Smooth muscle cell (in vitro differentiated cells): ENCODE data around the gene BLTP2. TPM values are rescaled to one million over a fixed set of nuclear protein-coding genes. Genes with fewer than 3 reads are reported as not detected.

Experiments used
- DNase-seq: peaks from one replicate; lab custom pipeline; 2025; ENCODE audit not compliant: unreplicated experiment; lab: John Stamatoyannopoulos, UW
- H2AFZ ChIP-seq: fragments of 200-600 bp; sonication (generic); 2 replicates; pipeline ENCODE4 v1.6.0; 2016; ENCODE audit warnings: antibody characterized with exemption, low read depth, mild to moderate bottlenecking
- H3F3A ChIP-seq: fragments of 200-600 bp; sonication (generic); 2 replicates; pipeline ENCODE4 v1.6.0; 2017; ENCODE audit warnings: antibody characterized with exemption, low read depth
- H3K27ac ChIP-seq: fragments of 200-600 bp; sonication (generic); 2 replicates; pipeline ENCODE4 v1.5.1; 2016; ENCODE audit warnings: low read depth, mild to moderate bottlenecking
- H3K27me3 ChIP-seq: fragments of 200-600 bp; sonication (generic); 2 replicates; pipeline ENCODE4 v1.6.1; 2016; ENCODE audit warnings: low read depth, mild to moderate bottlenecking
- H3K36me3 ChIP-seq: fragments of 200-600 bp; sonication (generic); 2 replicates; pipeline ENCODE4 v1.5.1; 2016; ENCODE audit warnings: low read depth
- H3K4me1 ChIP-seq: fragments of 200-600 bp; sonication (generic); 2 replicates; pipeline ENCODE4 v1.5.1; 2016; ENCODE audit warnings: low read depth
- H3K4me2 ChIP-seq: fragments of 200-600 bp; sonication (generic); 2 replicates; pipeline ENCODE4 v1.6.0; 2016; ENCODE audit warnings: mild to moderate bottlenecking
- H3K4me3 ChIP-seq: fragments of 200-600 bp; sonication (generic); 2 replicates; pipeline ENCODE4 v1.5.1; 2016; ENCODE audit warnings: mild to moderate bottlenecking
- H3K79me2 ChIP-seq: fragments of 200-600 bp; sonication (generic); 2 replicates; pipeline ENCODE4 v1.6.0; 2016; ENCODE audit warnings: low read depth, mild to moderate bottlenecking
- H3K9ac ChIP-seq: fragments of 200-600 bp; sonication (generic); 2 replicates; pipeline ENCODE4 v1.6.0; 2016; ENCODE audit warnings: low read depth
- H3K9me3 ChIP-seq: fragments of 200-600 bp; sonication (generic); replicated peaks from 2 replicates; pipeline ENCODE4 v1.5.1; 2016; ENCODE audit warnings: low read depth
- H4K20me1 ChIP-seq: fragments of 200-600 bp; sonication (generic); 2 replicates; pipeline ENCODE4 v1.6.0; 2016; ENCODE audit warnings: low read depth
- WGBS: methylation state at CpG from one replicate; pipeline ENCODE4 v1.1.7; 2016; ENCODE audit warnings: low lambda C conversion rate; 5-methylcytosine and 5-hydroxymethylcytosine counted together
- polyA plus RNA-seq: library from polyadenylated mRNA; unstranded; fragments of >200 nt; fragmentation: Nextera tagmentation; extraction: Ambion mirVana; gene quantifications from 2 replicates; pipeline ENCODE4 v1.2.1, GENCODE V29; 2016
- total RNA-seq: library from RNA; depleted of rRNA; stranded (reverse); fragments of >200 nt; gene quantifications from 2 replicates; pipeline ENCODE4 v1.2.3, GENCODE V29; 2014
- TF ChIP-seq, protein P1 (sequence below): fragments of 200-600 bp; sonication (generic); IDR thresholded peaks from 2 replicates; pipeline ENCODE4 v1.5.1; 2017; ENCODE audit warnings: borderline replicate concordance, mild to moderate bottlenecking, antibody characterized with exemption; ENCODE audit not compliant: insufficient read depth, poor library complexity, severe bottlenecking

The BLTP2 gene
- total and polyA plus RNA-seq, 2 experiments from 2014 or later: 37.1 to 63.5 TPM

- peak within 1 kb of the TSS; percentile 92 for H3K9ac ChIP-seq
- under 1% methylated on average over 44 of the region's 44 CpGs for WGBS
- peak; percentile 82 for DNase-seq
- TF ChIP-seq, protein P1, sequence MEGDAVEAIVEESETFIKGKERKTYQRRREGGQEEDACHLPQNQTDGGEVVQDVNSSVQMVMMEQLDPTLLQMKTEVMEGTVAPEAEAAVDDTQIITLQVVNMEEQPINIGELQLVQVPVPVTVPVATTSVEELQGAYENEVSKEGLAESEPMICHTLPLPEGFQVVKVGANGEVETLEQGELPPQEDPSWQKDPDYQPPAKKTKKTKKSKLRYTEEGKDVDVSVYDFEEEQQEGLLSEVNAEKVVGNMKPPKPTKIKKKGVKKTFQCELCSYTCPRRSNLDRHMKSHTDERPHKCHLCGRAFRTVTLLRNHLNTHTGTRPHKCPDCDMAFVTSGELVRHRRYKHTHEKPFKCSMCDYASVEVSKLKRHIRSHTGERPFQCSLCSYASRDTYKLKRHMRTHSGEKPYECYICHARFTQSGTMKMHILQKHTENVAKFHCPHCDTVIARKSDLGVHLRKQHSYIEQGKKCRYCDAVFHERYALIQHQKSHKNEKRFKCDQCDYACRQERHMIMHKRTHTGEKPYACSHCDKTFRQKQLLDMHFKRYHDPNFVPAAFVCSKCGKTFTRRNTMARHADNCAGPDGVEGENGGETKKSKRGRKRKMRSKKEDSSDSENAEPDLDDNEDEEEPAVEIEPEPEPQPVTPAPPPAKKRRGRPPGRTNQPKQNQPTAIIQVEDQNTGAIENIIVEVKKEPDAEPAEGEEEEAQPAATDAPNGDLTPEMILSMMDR: no peak
- H2AFZ ChIP-seq: peak within 1 kb of the TSS; percentile 78
- H3K27me3 ChIP-seq: no peaks in the 10 kb centered on the region
- H3K27ac ChIP-seq: peak within 1 kb of the TSS; percentile 92
- H3K9me3 ChIP-seq: no peaks in the 10 kb centered on the region
- peaks cover 9% of the 10 kb centered on the region for H3F3A ChIP-seq
- no peaks in the 10 kb centered on the region for H3K36me3 ChIP-seq
- peaks cover 7% of the 10 kb centered on the region for H3K79me2 ChIP-seq
- peaks cover 12% of the 10 kb centered on the region for H3K4me1 ChIP-seq
- H3K4me3 ChIP-seq: peak within 1 kb of the TSS; percentile 74
- peak within 1 kb of the TSS; percentile 85 for H3K4me2 ChIP-seq
- H4K20me1 ChIP-seq: no peaks in the 10 kb centered on the region
Observed at GRCh38 chr17:28598799-28599310, 46.1 kb downstream of the BLTP2 start, which contains the start of gene SPAG5. Gene SPAG5 (minus strand): TSS chr17:28599025. CDS start chr17:28598946, 79 bp downstream.

GRCh38 chr17:28598389-28598788, 46.6 kb downstream of the BLTP2 start:
- H3K36me3 ChIP-seq: no peaks in the 10 kb centered on the region
- H3K4me1 ChIP-seq: peaks cover 12% of the 10 kb centered on the region
- TF ChIP-seq, protein P1: no peak
- no peaks in the 10 kb centered on the region for H3K27me3 ChIP-seq
- H3K4me2 ChIP-seq: peak overlapping the region; percentile 85
- peaks cover 7% of the 10 kb centered on the region for H3K79me2 ChIP-seq
- WGBS: 6% methylated on average over 16 of the region's 17 CpGs
- no peak overlapping the region for H3K27ac ChIP-seq
- peak overlapping the region; percentile 92 for H3K9ac ChIP-seq
- H2AFZ ChIP-seq: peak overlapping the region; percentile 78
- peaks cover 9% of the 10 kb centered on the region for H3F3A ChIP-seq
- no peaks in the 10 kb centered on the region for H3K9me3 ChIP-seq
- DNase-seq: no peak
- H4K20me1 ChIP-seq: no peaks in the 10 kb centered on the region
- peak overlapping the region; percentile 74 for H3K4me3 ChIP-seq

DNA sequence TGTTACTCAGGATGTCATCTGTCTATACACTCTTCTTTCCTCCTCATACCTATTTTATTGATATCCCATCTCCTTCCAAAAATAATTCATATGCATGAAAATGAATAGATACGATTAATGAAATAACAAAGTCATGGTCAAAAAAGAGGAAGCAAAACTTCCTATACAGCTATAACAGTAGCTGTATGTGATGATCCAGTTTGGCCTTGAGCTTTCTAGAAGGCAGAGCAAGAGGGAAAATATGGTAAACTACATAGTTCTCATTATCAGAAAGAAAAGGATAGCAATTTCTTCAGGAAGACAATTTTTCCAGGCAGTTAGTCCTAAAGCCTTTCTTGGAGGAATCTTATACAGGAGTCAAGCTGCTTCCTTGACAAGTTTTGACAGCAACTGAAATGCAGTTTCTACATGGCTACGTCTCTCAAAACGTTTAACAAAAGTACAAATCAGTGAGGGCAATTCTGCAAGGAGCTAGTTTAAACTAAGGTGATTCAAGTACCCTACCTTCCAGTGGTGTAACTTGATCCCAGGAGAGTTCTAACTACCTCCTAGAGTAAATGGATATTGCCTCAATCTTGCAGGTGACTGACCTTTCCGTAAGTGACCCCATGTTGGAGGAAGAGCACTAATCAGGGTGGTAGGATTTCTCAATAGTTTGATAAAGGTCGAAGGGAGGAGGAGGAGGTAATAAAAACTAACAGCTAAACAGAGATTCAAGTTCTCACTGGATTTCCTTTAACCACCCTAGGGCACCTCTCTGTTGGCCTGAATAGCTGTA, 47.2 kb downstream of the BLTP2 start:
- H3K36me3 ChIP-seq: no peaks in the 10 kb centered on the region
- H2AFZ ChIP-seq: no peak overlapping the region
- no peaks in the 10 kb centered on the region for H3K9me3 ChIP-seq
- peaks cover 9% of the 10 kb centered on the region for H3F3A ChIP-seq
- H4K20me1 ChIP-seq: no peaks in the 10 kb centered on the region
- peaks cover 12% of the 10 kb centered on the region for H3K4me1 ChIP-seq
- H3K4me2 ChIP-seq: peak overlapping the region; percentile 85
- no peak for DNase-seq
- H3K4me3 ChIP-seq: peak overlapping the region; percentile 74
- no peak overlapping the region for H3K9ac ChIP-seq
- 64% methylated on average over 5 of the region's 5 CpGs for WGBS
- H3K79me2 ChIP-seq: peaks cover 7% of the 10 kb centered on the region
- H3K27ac ChIP-seq: no peak overlapping the region
- TF ChIP-seq, protein P1: no peak
- H3K27me3 ChIP-seq: no peaks in the 10 kb centered on the region

Other genes with a start within 250 kb of the BLTP2 start
- gene SLC46A1, start 238.9 kb downstream of the BLTP2 start, total RNA-seq: 5.1 and 20.9 TPM in 2 replicates
- gene SLC46A1, start 238.9 kb downstream of the BLTP2 start, polyA plus RNA-seq: 7.0 and 10.3 TPM in 2 replicates
- not detected in 2 replicates for gene SLC13A2, start 171.5 kb downstream of the BLTP2 start, total RNA-seq
- gene SLC13A2, start 171.5 kb downstream of the BLTP2 start, polyA plus RNA-seq: not detected in 2 replicates
- 0.36 TPM in 1 of 2 replicates, not detected in the other for gene FOXN1, start 138.8 kb downstream of the BLTP2 start, total RNA-seq
- not detected in 2 replicates for gene FOXN1, start 138.8 kb downstream of the BLTP2 start, polyA plus RNA-seq
- gene UNC119, start 92.5 kb downstream of the BLTP2 start, total RNA-seq: 46.9 and 48.3 TPM in 2 replicates
- gene UNC119, start 92.5 kb downstream of the BLTP2 start, polyA plus RNA-seq: 35.9 and 40.2 TPM in 2 replicates
- 27.4 and 61.3 TPM in 2 replicates for gene PIGS, start 73.6 kb downstream of the BLTP2 start, total RNA-seq
- 69.2 and 75.4 TPM in 2 replicates for gene PIGS, start 73.6 kb downstream of the BLTP2 start, polyA plus RNA-seq
- 72.6 and 106 TPM in 2 replicates for gene ALDOC, start 68.3 kb downstream of the BLTP2 start, total RNA-seq
- gene ALDOC, start 68.3 kb downstream of the BLTP2 start, polyA plus RNA-seq: 61.7 and 71.5 TPM in 2 replicates
- 13.9 and 21.3 TPM in 2 replicates for gene SPAG5, start 46.1 kb downstream of the BLTP2 start, total RNA-seq
- 19.8 and 23.7 TPM in 2 replicates for gene SPAG5, start 46.1 kb downstream of the BLTP2 start, polyA plus RNA-seq
- 2.2 and 3.8 TPM in 2 replicates for gene RSKR, start 31.0 kb downstream of the BLTP2 start, total RNA-seq
- gene RSKR, start 31.0 kb downstream of the BLTP2 start, polyA plus RNA-seq: 2.0 and 2.3 TPM in 2 replicates
- gene SDF2, start 16.7 kb upstream of the BLTP2 start, total RNA-seq: 78.8 and 88.6 TPM in 2 replicates
- gene SDF2, start 16.7 kb upstream of the BLTP2 start, polyA plus RNA-seq: 87.9 and 96.5 TPM in 2 replicates
- gene SUPT6H, start 17.0 kb upstream of the BLTP2 start, total RNA-seq: 48.5 and 64.0 TPM in 2 replicates
- 22.4 and 26.1 TPM in 2 replicates for gene SUPT6H, start 17.0 kb upstream of the BLTP2 start, polyA plus RNA-seq
- 1.9 and 3.0 TPM in 2 replicates for gene PROCA1, start 66.7 kb upstream of the BLTP2 start, total RNA-seq
- gene PROCA1, start 66.7 kb upstream of the BLTP2 start, polyA plus RNA-seq: 1.8 and 3.0 TPM in 2 replicates
- gene RAB34, start 72.7 kb upstream of the BLTP2 start, total RNA-seq: 141 and 208 TPM in 2 replicates
- gene RAB34, start 72.7 kb upstream of the BLTP2 start, polyA plus RNA-seq: 256 and 289 TPM in 2 replicates
- gene RPL23A, start 74.8 kb upstream of the BLTP2 start, total RNA-seq: 626 and 629 TPM in 2 replicates
- gene RPL23A, start 74.8 kb upstream of the BLTP2 start, polyA plus RNA-seq: 1,149 and 1,234 TPM in 2 replicates
- 14.7 and 21.9 TPM in 2 replicates for gene TLCD1, start 81.1 kb upstream of the BLTP2 start, total RNA-seq
- 11.2 and 15.6 TPM in 2 replicates for gene TLCD1, start 81.1 kb upstream of the BLTP2 start, polyA plus RNA-seq
- gene NEK8, start 83.6 kb upstream of the BLTP2 start, total RNA-seq: 1.2 and 2.8 TPM in 2 replicates
- 4.6 TPM in 2 replicates for gene NEK8, start 83.6 kb upstream of the BLTP2 start, polyA plus RNA-seq
- 82.1 and 97.0 TPM in 2 replicates for gene TRAF4, start 98.9 kb upstream of the BLTP2 start, total RNA-seq
- 47.5 and 55.2 TPM in 2 replicates for gene TRAF4, start 98.9 kb upstream of the BLTP2 start, polyA plus RNA-seq
- gene FAM222B, start 197.6 kb upstream of the BLTP2 start, total RNA-seq: 10.6 and 20.5 TPM in 2 replicates
- 28.0 and 35.9 TPM in 2 replicates for gene FAM222B, start 197.6 kb upstream of the BLTP2 start, polyA plus RNA-seq
- gene ERAL1, start 209.9 kb upstream of the BLTP2 start, total RNA-seq: 30.0 and 37.6 TPM in 2 replicates
- 58.9 and 59.3 TPM in 2 replicates for gene ERAL1, start 209.9 kb upstream of the BLTP2 start, polyA plus RNA-seq